ENCODE measurements around the gene SPARCL1.
"Not testable (repeated sequence)": the region's sequence is repeated elsewhere in the genome, so short reads cannot be mapped to it uniquely, and the experiment has no call there.

Gene SPARCL1, protein sequence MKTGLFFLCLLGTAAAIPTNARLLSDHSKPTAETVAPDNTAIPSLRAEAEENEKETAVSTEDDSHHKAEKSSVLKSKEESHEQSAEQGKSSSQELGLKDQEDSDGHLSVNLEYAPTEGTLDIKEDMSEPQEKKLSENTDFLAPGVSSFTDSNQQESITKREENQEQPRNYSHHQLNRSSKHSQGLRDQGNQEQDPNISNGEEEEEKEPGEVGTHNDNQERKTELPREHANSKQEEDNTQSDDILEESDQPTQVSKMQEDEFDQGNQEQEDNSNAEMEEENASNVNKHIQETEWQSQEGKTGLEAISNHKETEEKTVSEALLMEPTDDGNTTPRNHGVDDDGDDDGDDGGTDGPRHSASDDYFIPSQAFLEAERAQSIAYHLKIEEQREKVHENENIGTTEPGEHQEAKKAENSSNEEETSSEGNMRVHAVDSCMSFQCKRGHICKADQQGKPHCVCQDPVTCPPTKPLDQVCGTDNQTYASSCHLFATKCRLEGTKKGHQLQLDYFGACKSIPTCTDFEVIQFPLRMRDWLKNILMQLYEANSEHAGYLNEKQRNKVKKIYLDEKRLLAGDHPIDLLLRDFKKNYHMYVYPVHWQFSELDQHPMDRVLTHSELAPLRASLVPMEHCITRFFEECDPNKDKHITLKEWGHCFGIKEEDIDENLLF

DNA sequence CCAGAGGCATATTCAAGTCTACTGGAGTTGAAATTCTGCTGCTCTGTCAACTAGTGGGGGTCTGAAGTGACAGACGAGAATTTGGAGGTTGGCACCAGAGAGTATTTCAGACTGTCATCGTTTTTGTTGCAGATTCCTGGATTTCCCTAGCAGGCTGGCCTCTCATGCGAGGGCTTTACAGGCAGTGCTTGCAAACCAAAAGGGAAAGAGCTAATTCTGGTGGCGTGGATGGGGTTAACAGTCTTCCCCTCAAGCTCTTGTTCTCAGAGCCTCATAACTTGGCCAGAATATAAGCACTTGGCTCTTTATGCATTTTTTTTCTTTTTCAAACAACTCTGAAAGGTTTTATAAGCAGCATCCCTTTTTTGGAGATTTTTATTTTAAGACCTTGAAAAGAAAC is at the start of gene SPARCL1:
Gene SPARCL1, minus strand, starts transcription at position 190 of the 400 bp plus-strand sequence. CDS start 29,802 bp downstream, outside the sequence.
- DNase-seq (ENCODE audit: low read depth) = no peak
- H3K4me3 ChIP-seq (ENCODE audit: low read length) = no peak within 1 kb of the TSS
- TF ChIP-seq, protein P1, sequence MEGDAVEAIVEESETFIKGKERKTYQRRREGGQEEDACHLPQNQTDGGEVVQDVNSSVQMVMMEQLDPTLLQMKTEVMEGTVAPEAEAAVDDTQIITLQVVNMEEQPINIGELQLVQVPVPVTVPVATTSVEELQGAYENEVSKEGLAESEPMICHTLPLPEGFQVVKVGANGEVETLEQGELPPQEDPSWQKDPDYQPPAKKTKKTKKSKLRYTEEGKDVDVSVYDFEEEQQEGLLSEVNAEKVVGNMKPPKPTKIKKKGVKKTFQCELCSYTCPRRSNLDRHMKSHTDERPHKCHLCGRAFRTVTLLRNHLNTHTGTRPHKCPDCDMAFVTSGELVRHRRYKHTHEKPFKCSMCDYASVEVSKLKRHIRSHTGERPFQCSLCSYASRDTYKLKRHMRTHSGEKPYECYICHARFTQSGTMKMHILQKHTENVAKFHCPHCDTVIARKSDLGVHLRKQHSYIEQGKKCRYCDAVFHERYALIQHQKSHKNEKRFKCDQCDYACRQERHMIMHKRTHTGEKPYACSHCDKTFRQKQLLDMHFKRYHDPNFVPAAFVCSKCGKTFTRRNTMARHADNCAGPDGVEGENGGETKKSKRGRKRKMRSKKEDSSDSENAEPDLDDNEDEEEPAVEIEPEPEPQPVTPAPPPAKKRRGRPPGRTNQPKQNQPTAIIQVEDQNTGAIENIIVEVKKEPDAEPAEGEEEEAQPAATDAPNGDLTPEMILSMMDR (conservative IDR thresholded peaks at IDR 0.05; ENCODE audit: low read depth, low read length) = no peak

DNA sequence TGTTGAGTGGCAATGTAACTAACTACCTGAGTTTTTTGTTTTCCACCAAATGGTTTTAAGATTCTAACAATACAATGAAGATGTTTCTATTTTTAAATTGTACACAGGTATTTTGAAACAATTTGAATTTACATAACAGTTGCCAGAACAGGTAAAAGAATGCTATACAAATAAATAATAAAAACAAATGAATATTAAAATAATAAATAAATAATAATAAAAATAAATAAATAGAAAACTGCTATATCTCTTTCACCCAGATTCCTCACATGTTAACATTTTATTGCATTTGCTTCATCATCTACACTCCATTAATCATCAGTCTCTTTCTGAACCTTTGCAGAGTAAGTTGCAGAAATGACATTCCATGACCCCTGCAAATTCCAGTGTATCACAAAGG is 46.8 kb upstream of the SPARCL1 start:
- no peak for DNase-seq (ENCODE audit: low read depth)
- TF ChIP-seq, protein P1 (conservative IDR thresholded peaks at IDR 0.05; ENCODE audit: low read depth, low read length) = no peak
- no peak overlapping the region for H3K4me3 ChIP-seq (ENCODE audit: low read length)

DNA sequence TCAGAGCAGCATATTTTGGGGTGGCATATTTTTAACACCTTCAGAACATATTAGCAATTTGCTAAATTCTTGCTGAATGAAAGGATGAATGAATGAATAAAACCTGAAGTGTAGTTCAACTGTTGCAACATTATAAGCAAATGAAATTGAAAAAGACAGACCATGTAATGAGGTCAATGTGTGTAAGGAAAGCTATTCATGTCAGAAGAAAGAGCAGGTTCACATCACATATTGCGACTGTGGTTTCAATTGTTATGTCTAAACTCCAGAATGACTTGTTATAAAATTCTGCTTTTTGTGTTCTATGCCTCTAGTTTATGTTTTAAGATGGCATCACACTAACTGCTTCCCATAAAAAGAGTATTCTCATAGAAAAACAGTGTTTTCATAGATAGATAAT is 46.2 kb upstream of the SPARCL1 start:
- no peak for DNase-seq (ENCODE audit: low read depth)
- H3K4me3 ChIP-seq (ENCODE audit: low read length) = no peak overlapping the region
- TF ChIP-seq, protein P1 (conservative IDR thresholded peaks at IDR 0.05; ENCODE audit: low read depth, low read length) = no peak

DNA sequence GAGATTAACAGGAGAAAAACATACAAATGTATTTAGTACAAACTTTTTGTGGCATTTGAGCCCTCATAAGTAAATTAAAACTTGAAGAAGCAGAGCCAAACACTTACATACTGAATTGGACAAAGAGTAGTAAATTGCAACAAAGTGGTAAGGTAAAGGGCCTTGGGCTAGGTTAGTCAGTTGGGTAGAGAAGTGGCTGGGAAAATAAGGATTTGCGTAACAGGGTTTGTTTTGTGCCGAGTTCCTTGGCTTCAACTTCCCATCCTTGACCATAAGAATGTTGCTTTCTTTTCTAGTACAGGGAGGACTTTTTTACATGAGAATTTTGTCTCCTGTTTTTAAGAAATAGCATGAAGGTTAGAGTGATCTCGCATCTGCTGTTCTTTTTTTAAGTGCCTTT is 45.8 kb upstream of the SPARCL1 start:
- DNase-seq (ENCODE audit: low read depth) = no peak
- TF ChIP-seq, protein P1 (conservative IDR thresholded peaks at IDR 0.05; ENCODE audit: low read depth, low read length) = no peak
- no peak overlapping the region for H3K4me3 ChIP-seq (ENCODE audit: low read length)

DNA sequence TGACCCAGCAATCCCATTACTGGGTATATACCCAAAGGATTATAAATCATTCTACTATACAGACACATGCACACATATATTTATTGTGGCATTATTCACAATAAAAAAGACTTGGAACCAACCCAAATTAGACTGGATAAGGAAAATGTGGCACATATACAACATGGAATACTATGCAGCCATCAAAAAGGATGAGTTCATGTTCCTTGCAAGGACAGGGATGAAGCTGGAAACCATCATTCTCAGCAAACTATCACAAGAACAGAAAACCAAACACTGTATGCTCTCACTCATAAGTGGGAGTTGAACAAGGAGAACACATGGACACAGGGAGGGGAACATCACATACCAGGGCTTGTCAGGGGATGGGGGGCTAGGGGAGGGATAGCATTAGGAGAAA is 45.2 kb upstream of the SPARCL1 start:
- DNase-seq (ENCODE audit: low read depth); H3K4me3 ChIP-seq (ENCODE audit: low read length): not testable (repeated sequence)

DNA sequence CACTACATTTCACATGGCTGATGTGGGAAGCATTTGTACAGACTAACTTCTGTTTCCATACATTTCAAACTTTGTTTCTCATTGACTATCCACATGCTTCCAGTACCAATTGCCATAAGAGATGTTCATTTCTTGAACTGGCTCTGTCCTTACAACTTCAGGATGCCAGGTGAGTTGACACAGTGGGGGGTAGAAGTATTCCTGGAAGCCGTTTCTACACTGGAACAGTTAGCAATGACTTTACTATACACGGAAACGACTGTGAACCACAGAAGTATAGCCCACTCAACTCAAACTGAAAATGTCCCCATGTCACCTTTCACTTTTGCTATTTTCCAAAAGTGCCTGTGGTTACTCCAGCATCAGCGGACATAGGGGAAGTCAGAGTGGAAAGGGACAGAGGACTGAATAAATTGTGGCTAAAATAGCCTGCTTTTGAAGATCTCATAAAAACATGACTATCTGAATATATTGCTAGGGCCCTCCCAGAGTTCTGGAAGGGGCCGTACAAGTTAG is 41.2 kb upstream of the SPARCL1 start:
- DNase-seq (ENCODE audit: low read depth) = no peak
- no peak overlapping the region for H3K4me3 ChIP-seq (ENCODE audit: low read length)
- TF ChIP-seq, protein P1 (conservative IDR thresholded peaks at IDR 0.05; ENCODE audit: low read depth, low read length) = no peak

DNA sequence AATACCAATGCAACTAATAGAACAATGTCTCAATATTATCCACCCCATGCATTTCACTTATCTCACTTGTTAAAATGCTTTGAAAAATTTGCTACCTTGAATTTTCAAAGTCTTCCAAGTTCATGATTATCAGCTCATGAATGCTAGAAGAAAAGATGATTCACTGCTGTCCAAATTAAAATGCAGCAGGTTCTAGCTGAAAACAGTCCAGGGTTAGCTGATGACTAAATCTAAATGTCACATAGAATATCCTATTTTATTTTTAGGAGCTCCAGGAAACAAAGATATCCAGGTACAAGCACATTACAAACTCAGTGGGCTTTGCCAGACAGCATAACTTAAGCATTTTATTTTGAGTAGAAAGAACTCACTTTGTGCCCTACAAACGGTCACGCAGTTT is 38.0 kb upstream of the SPARCL1 start:
- DNase-seq (ENCODE audit: low read depth) = no peak
- H3K4me3 ChIP-seq (ENCODE audit: low read length) = no peak overlapping the region
- TF ChIP-seq, protein P1 (conservative IDR thresholded peaks at IDR 0.05; ENCODE audit: low read depth, low read length) = no peak

All from retinal pigment epithelial cell (primary cell).